ENCODE measurements around the gene TMEM150A. TPM values are rescaled to one million over a fixed set of nuclear protein-coding genes. Genes with fewer than 3 reads are reported as not detected.

TMEM150A gene
- total and polyA plus RNA-seq, 2 of the 4 experiments (the other 2 are of a cell fraction): 4.8 to 16.3 TPM

DNA sequence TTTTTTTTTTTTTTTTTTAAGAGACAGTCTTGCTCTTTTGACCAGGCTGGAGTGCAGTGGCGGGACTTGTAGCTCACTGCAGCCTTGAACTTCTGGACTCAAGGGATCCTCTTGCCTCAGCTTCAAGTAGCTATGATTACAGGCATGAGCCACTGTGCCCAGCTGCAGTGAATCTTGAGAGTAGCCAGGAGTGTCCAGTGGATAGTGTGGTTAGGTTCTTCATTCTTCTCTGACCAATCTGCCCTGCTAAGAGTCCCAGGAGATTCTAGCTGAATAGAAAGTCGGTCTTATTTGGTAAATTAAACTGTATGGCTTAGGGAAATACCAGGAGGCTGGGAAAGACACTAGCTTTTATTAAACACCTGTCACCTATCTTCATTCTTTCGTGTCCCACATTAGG lies 28.8 kb upstream of the TMEM150A start:
- Histone ChIP-seq H3K4me2 (ENCODE audit: low read depth, low read length) (no peak overlapping the region), H3K14ac (replicated peaks; ENCODE audit: low read depth, low read length) (no peak overlapping the region), H3K27ac (ENCODE audit: insufficient read depth, low read length) (no peak overlapping the region), H3K9me3 (ENCODE audit: control insufficient read depth, insufficient read depth, low read length) (no peaks in the 10 kb centered on the region), H4K20me1 (ENCODE audit: insufficient read depth, low read length) (peaks cover 12% of the 10 kb centered on the region), H3K18ac (ENCODE audit: low read depth, low read length) (no peak overlapping the region), H3K56ac (ENCODE audit: extremely low read depth, insufficient read depth, low read length) (no peak overlapping the region), H3K23ac (ENCODE audit: low read depth, low read length) (no peak overlapping the region), H2BK5ac (ENCODE audit: low read depth, low read length, poor library complexity, severe bottlenecking) (no peak overlapping the region), H2BK120ac (ENCODE audit: low read depth, low read length) (no peak overlapping the region), H3K36me3 (ENCODE audit: control insufficient read depth, insufficient read depth, low read length) (peaks cover 54% of the 10 kb centered on the region), H3K4ac (ENCODE audit: low read depth, low read length) (no peak overlapping the region), H3K4me1 (ENCODE audit: control insufficient read depth, insufficient read depth, low read length) (0 out of 2 replicates have a peak, but pooled peaks cover 4% of the 10 kb centered on the region), H4K8ac (ENCODE audit: low read depth in 2 of 2, low read length in 2 of 2) (no peak overlapping the region), H3K27me3 (ENCODE audit: control insufficient read depth, insufficient read depth, low read length) (no peaks in the 10 kb centered on the region), H2AK5ac (ENCODE audit: low read depth, low read length) (no peak overlapping the region), H2AK9ac (replicated peaks; ENCODE audit: low read depth, low read length, poor library complexity) (no peak overlapping the region), H3K4me3 (ENCODE audit: insufficient read depth, low read depth, low read length) (no peak overlapping the region), H2AFZ (replicated peaks; ENCODE audit: low read length, poor library complexity) (no peak overlapping the region), H4K91ac (ENCODE audit: insufficient read depth, low read depth, low read length) (no peak overlapping the region), H2BK20ac (ENCODE audit: low read depth, low read length) (no peak overlapping the region), H4K5ac (ENCODE audit: low read depth, low read length) (no peak overlapping the region), H3K9me1 (ENCODE audit: insufficient read depth, low read length) (no peaks in the 10 kb centered on the region), H2BK15ac (ENCODE audit: low read depth, low read length) (no peak overlapping the region), H3K9ac (ENCODE audit: low read depth, low read length) (no peak overlapping the region), H3K79me1 (ENCODE audit: low read depth in 1 of 2, low read length in 2 of 2) (peaks cover 3 to 29% of the 10 kb centered on the region in 2 experiments; a peak in 3 of 4 replicates)
- no peak for ATAC-seq (ENCODE audit: low read depth)
- ChIA-PET POLR2A (ENCODE audit: unreplicated experiment) (no interaction called here), CTCF (interaction anchor here (1.1 kb wide), 1 partner anchor 12 kb away, joined by 5 read pairs; no protein-coding TSS in a partner anchor)
- dilution Hi-C loops (cut with HindIII; ENCODE audit: low sequenced_read_pairs, unreplicated experiment): no loop called here
- in situ Hi-C loops (cut with MboI; ENCODE audit: low sequenced_read_pairs): no loop called here
- TF ChIP-seq RFX5 (IDR thresholded peaks at IDR 0.05; ENCODE audit: low read depth, low read length) (no peak), CEBPB (IDR thresholded peaks at IDR 0.05; ENCODE audit: low read depth, low read length) (no peak), RAD21 (IDR thresholded peaks at IDR 0.05; ENCODE audit: low read length) (no peak), CHD1 (IDR thresholded peaks at IDR 0.05; ENCODE audit: low read depth, low read length) (no peak), RCOR1 (IDR thresholded peaks at IDR 0.05; ENCODE audit: insufficient replicate concordance, low read length) (no peak), MAFK (IDR thresholded peaks at IDR 0.05; ENCODE audit: low read depth, low read length) (no peak), SMC3 (IDR thresholded peaks at IDR 0.05; ENCODE audit: low read depth, low read length) (no peak), FOS (IDR thresholded peaks at IDR 0.05; ENCODE audit: low read depth, low read length) (no peak), MXI1 (IDR thresholded peaks at IDR 0.05; ENCODE audit: borderline replicate concordance, low read depth, low read length) (no peak), NFE2L2 (IDR thresholded peaks at IDR 0.05; ENCODE audit: low read depth, low read length) (no peak), BHLHE40 (IDR thresholded peaks at IDR 0.05; ENCODE audit: low read depth, low read length) (no peak), MAZ (IDR thresholded peaks at IDR 0.05; ENCODE audit: borderline replicate concordance, low read depth, low read length) (no peak)
- TF ChIP-seq, protein P1, sequence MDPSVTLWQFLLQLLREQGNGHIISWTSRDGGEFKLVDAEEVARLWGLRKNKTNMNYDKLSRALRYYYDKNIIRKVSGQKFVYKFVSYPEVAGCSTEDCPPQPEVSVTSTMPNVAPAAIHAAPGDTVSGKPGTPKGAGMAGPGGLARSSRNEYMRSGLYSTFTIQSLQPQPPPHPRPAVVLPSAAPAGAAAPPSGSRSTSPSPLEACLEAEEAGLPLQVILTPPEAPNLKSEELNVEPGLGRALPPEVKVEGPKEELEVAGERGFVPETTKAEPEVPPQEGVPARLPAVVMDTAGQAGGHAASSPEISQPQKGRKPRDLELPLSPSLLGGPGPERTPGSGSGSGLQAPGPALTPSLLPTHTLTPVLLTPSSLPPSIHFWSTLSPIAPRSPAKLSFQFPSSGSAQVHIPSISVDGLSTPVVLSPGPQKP (IDR thresholded peaks at IDR 0.05; ENCODE audit: borderline replicate concordance, low read depth, low read length): no peak
- TF ChIP-seq, protein P2, sequence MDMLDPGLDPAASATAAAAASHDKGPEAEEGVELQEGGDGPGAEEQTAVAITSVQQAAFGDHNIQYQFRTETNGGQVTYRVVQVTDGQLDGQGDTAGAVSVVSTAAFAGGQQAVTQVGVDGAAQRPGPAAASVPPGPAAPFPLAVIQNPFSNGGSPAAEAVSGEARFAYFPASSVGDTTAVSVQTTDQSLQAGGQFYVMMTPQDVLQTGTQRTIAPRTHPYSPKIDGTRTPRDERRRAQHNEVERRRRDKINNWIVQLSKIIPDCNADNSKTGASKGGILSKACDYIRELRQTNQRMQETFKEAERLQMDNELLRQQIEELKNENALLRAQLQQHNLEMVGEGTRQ (IDR thresholded peaks at IDR 0.05; ENCODE audit: low read depth, low read length): no peak
- TF ChIP-seq, protein P3, sequence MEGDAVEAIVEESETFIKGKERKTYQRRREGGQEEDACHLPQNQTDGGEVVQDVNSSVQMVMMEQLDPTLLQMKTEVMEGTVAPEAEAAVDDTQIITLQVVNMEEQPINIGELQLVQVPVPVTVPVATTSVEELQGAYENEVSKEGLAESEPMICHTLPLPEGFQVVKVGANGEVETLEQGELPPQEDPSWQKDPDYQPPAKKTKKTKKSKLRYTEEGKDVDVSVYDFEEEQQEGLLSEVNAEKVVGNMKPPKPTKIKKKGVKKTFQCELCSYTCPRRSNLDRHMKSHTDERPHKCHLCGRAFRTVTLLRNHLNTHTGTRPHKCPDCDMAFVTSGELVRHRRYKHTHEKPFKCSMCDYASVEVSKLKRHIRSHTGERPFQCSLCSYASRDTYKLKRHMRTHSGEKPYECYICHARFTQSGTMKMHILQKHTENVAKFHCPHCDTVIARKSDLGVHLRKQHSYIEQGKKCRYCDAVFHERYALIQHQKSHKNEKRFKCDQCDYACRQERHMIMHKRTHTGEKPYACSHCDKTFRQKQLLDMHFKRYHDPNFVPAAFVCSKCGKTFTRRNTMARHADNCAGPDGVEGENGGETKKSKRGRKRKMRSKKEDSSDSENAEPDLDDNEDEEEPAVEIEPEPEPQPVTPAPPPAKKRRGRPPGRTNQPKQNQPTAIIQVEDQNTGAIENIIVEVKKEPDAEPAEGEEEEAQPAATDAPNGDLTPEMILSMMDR (conservative IDR thresholded peaks at IDR 0.05; ENCODE audit: low read depth, low read length): no peak
- WGBS, 2 experiments (ENCODE audit: extremely low coverage in 2 of 2, insufficient read length in 1 of 2): no CpG with 5 or more reads among the region's 3 CpGs
- intact Hi-C loops (cut with micrococcal nuclease): no loop called here
- no peak for DNase-seq
- no TSS peak for BruUV-seq (replicated peaks)

Measured in IMR-90 (cell line).